IgD-negative memory B cell (primary cell): ENCODE measurements around the gene EIF4E1B. TPM values are rescaled to one million over a fixed set of nuclear protein-coding genes. Genes with fewer than 3 reads are reported as not detected.

Experiments
- H3K27ac Mint-ChIP-seq, 3 donors: one replicate each; pipeline ENCODE4 v1.8.0; 2020 to 2022; ENCODE audit warnings: mild to moderate bottlenecking in 3 of 3, mixed read lengths in 3 of 3, moderate library complexity in 1 of 3
- H3K27me3 Mint-ChIP-seq: one replicate; pipeline ENCODE4 v1.8.0; 2021; ENCODE audit warnings: mixed read lengths
- H3K36me3 Mint-ChIP-seq: one replicate; pipeline ENCODE4 v1.8.0; 2020; ENCODE audit warnings: mild to moderate bottlenecking, mixed read lengths
- H3K4me1 Mint-ChIP-seq, 3 donors: one replicate each; pipeline ENCODE4 v1.8.0; 2020 to 2022; ENCODE audit warnings: mixed read lengths in 3 of 3, mild to moderate bottlenecking in 1 of 3
- H3K4me3 Mint-ChIP-seq, 4 donors: one replicate each; pipeline ENCODE4 v1.8.0; 2020 to 2022; ENCODE audit warnings: mild to moderate bottlenecking in 4 of 4, mixed read lengths in 4 of 4, moderate library complexity in 3 of 4
- H3K9me3 Mint-ChIP-seq, 3 donors: one replicate each; pipeline ENCODE4 v1.8.0; 2020 to 2021; ENCODE audit warnings: mixed read lengths in 3 of 3, mild to moderate bottlenecking in 1 of 3
- polyA plus RNA-seq: library from polyadenylated mRNA; unstranded; fragments of 300-500 nt; fragmentation: Illumina TruSeq; gene quantifications from one replicate; pipeline ENCODE4 v1.2.3, GENCODE V29; 2021

EIF4E1B gene
- polyA plus RNA-seq, 1 donor from 2014 or later: not detected

- Mint-ChIP-seq H3K27ac (no peak overlapping the region), H3K27me3 (no peaks in the 10 kb centered on the region), H3K4me1 (peaks cover 18 to 36% (median 27%) of the 10 kb centered on the region in 3 donors), H3K9me3 (no peaks in the 10 kb centered on the region), H3K36me3 (peaks cover 2% of the 10 kb centered on the region), H3K4me3 (peak overlapping the region in 1 of 4 donors; percentile 63)
Measured at GRCh38 chr5:176654856-176655255, 24.4 kb downstream of the EIF4E1B start.

GRCh38 chr5:176656467-176656990 is 26.1 kb downstream of the EIF4E1B start:
- H3K27ac Mint-ChIP-seq: no peak overlapping the region
- H3K4me1 Mint-ChIP-seq: peaks cover 18 to 35% (median 29%) of the 10 kb centered on the region in 3 donors
- no peak overlapping the region for H3K4me3 Mint-ChIP-seq
- H3K9me3 Mint-ChIP-seq: no peaks in the 10 kb centered on the region
- H3K27me3 Mint-ChIP-seq: peaks cover under 1% of the 10 kb centered on the region
- H3K36me3 Mint-ChIP-seq: peaks cover 2% of the 10 kb centered on the region

- H3K4me3 Mint-ChIP-seq: peak overlapping the region in 1 of 4 donors; percentile 58
- H3K9me3 Mint-ChIP-seq: no peaks in the 10 kb centered on the region
- H3K36me3 Mint-ChIP-seq: peaks cover 2% of the 10 kb centered on the region
- H3K27ac Mint-ChIP-seq: peak overlapping the region in 2 of 3 donors; percentile 59 to 74
- peaks cover 16 to 28% (median 25%) of the 10 kb centered on the region in 3 donors for H3K4me1 Mint-ChIP-seq
- H3K27me3 Mint-ChIP-seq: peaks cover 4% of the 10 kb centered on the region
Measured at GRCh38 chr5:176658007-176658599, 27.6 kb downstream of the EIF4E1B start.

- peaks cover 9 to 21% (median 17%) of the 10 kb centered on the region in 3 donors for H3K4me1 Mint-ChIP-seq
Measured at GRCh38 chr5:176658817-176659511, 28.5 kb downstream of the EIF4E1B start.

GRCh38 chr5:176659512-176659839 is 29.0 kb downstream of the EIF4E1B start:
- Mint-ChIP-seq H3K9me3 (no peaks in the 10 kb centered on the region), H3K36me3 (peaks cover 2% of the 10 kb centered on the region), H3K4me3 (peak overlapping the region in 1 of 4 donors; percentile 85), H3K27me3 (peaks cover 15% of the 10 kb centered on the region), H3K27ac (peak overlapping the region in 1 of 3 donors; percentile 74), H3K4me1 (peaks cover 9 to 21% (median 17%) of the 10 kb centered on the region in 3 donors)

More at GRCh38 chr5:176658817-176659511, 28.5 kb downstream of the EIF4E1B start:
- H3K27ac Mint-ChIP-seq: peak overlapping the region in 2 of 3 donors; percentile 74 to 92
- no peaks in the 10 kb centered on the region for H3K9me3 Mint-ChIP-seq
- peaks cover 13% of the 10 kb centered on the region for H3K27me3 Mint-ChIP-seq
- H3K36me3 Mint-ChIP-seq: peaks cover 2% of the 10 kb centered on the region
- H3K4me3 Mint-ChIP-seq: peak overlapping the region; percentile 1 to 91 (median 78)

- Mint-ChIP-seq H3K36me3 (peaks cover 2% of the 10 kb centered on the region), H3K27ac (no peak overlapping the region), H3K4me3 (peak overlapping the region in 1 of 4 donors; percentile 73), H3K4me1 (peaks cover 9 to 21% (median 17%) of the 10 kb centered on the region in 3 donors), H3K27me3 (peaks cover 17% of the 10 kb centered on the region), H3K9me3 (no peaks in the 10 kb centered on the region)
Measured at GRCh38 chr5:176659860-176660461, 29.5 kb downstream of the EIF4E1B start.

GRCh38 chr5:176660530-176660859 is 30.0 kb downstream of the EIF4E1B start:
- peak overlapping the region in 1 of 4 donors; percentile 49 for H3K4me3 Mint-ChIP-seq

GRCh38 chr5:176660860-176661641 is 30.6 kb downstream of the EIF4E1B start:
- Mint-ChIP-seq H3K4me3 (peak overlapping the region in 1 of 4 donors; percentile 58), H3K36me3 (peaks cover 2% of the 10 kb centered on the region), H3K4me1 (peaks cover 9 to 21% (median 17%) of the 10 kb centered on the region in 3 donors), H3K9me3 (no peaks in the 10 kb centered on the region), H3K27me3 (peaks cover 17% of the 10 kb centered on the region), H3K27ac (peak overlapping the region in 1 of 3 donors; percentile 43)

More at GRCh38 chr5:176660530-176660859, 30.0 kb downstream of the EIF4E1B start:
- Mint-ChIP-seq H3K27me3 (peaks cover 17% of the 10 kb centered on the region), H3K27ac (peak overlapping the region in 1 of 3 donors; percentile 43), H3K9me3 (no peaks in the 10 kb centered on the region), H3K4me1 (peaks cover 9 to 21% (median 17%) of the 10 kb centered on the region in 3 donors), H3K36me3 (peaks cover 2% of the 10 kb centered on the region)

- Mint-ChIP-seq H3K27ac (no peak overlapping the region), H3K27me3 (peaks cover 17% of the 10 kb centered on the region), H3K9me3 (no peaks in the 10 kb centered on the region), H3K4me1 (peaks cover 9 to 21% (median 17%) of the 10 kb centered on the region in 3 donors), H3K36me3 (peaks cover 2% of the 10 kb centered on the region), H3K4me3 (no peak overlapping the region)
Measured at GRCh38 chr5:176661676-176662075, 31.2 kb downstream of the EIF4E1B start.

GRCh38 chr5:176662371-176663333 is 32.2 kb downstream of the EIF4E1B start:
- Mint-ChIP-seq H3K27me3 (peaks cover 17% of the 10 kb centered on the region), H3K9me3 (no peaks in the 10 kb centered on the region), H3K36me3 (peaks cover 2% of the 10 kb centered on the region), H3K27ac (no peak overlapping the region), H3K4me3 (no peak overlapping the region), H3K4me1 (peaks cover 9 to 21% (median 17%) of the 10 kb centered on the region in 3 donors)

- H3K4me1 Mint-ChIP-seq: peaks cover 5 to 14% (median 10%) of the 10 kb centered on the region in 3 donors
- peaks cover 17% of the 10 kb centered on the region for H3K27me3 Mint-ChIP-seq
- no peak overlapping the region for H3K27ac Mint-ChIP-seq
- H3K4me3 Mint-ChIP-seq: no peak overlapping the region
- no peaks in the 10 kb centered on the region for H3K36me3 Mint-ChIP-seq
- H3K9me3 Mint-ChIP-seq: no peaks in the 10 kb centered on the region
Measured at GRCh38 chr5:176663566-176663965, 33.1 kb downstream of the EIF4E1B start.

GRCh38 chr5:176664479-176664878 is 34.0 kb downstream of the EIF4E1B start:
- Mint-ChIP-seq H3K4me3 (no peak overlapping the region), H3K4me1 (peaks cover 0 to 6% (median 3%) of the 10 kb centered on the region in 3 donors), H3K9me3 (no peaks in the 10 kb centered on the region), H3K36me3 (no peaks in the 10 kb centered on the region), H3K27me3 (peaks cover 19% of the 10 kb centered on the region), H3K27ac (no peak overlapping the region)

GRCh38 chr5:176664886-176665285 is 34.4 kb downstream of the EIF4E1B start:
- no peak overlapping the region for H3K27ac Mint-ChIP-seq
- H3K4me1 Mint-ChIP-seq: peaks cover 0 to 6% (median 3%) of the 10 kb centered on the region in 3 donors
- H3K36me3 Mint-ChIP-seq: no peaks in the 10 kb centered on the region
- peaks cover 19% of the 10 kb centered on the region for H3K27me3 Mint-ChIP-seq
- H3K4me3 Mint-ChIP-seq: no peak overlapping the region
- no peaks in the 10 kb centered on the region for H3K9me3 Mint-ChIP-seq
